HCT116 (cell line): ENCODE measurements around the gene RFX8. TPM values are rescaled to one million over a fixed set of nuclear protein-coding genes. Genes with fewer than 3 reads are reported as not detected.

Experiments
- ATAC-seq: fragments of 200-7000 bp; cut with Tn5 transposase; 2 replicates; pipeline ENCODE4 v1.9.1; 2020; ENCODE audit warnings: mild to moderate bottlenecking, moderate library complexity
- BruUV-seq: library from RNA; stranded (reverse); fragments of 400-500 nt; replicated peaks from 2 replicates; lab custom pipeline; 2021; lab: Mats Ljungman, UMichigan
- CTCF ChIA-PET: fragments of 300-600 bp; sonication (Branson Sonifier 250); formaldehyde crosslinking; loops from one replicate; lab custom pipeline; 2021; ENCODE audit warnings: antibody characterized with exemption; lab: Charles Lee
- POLR2A ChIA-PET: fragments of 300-600, 350-600 bp; sonication (Branson Sonifier 250); formaldehyde crosslinking; loops from one replicate; lab custom pipeline; 2021; ENCODE audit warnings: antibody characterized with exemption; lab: Charles Lee
- RAD21 ChIA-PET, 2 experiments: fragments of 300-600 bp; sonication (Branson Sonifier 250); formaldehyde crosslinking; loops; one replicate each; lab custom pipeline; 2023; ENCODE audit warnings: low total read pairs in 2 of 2; ENCODE audit not compliant: uncharacterized antibody in 2 of 2, unreplicated experiment in 2 of 2, low non-redundant PET in 1 of 2; lab: Charles Lee
- DNase-seq: peaks from one replicate; pipeline ENCODE4 v3.0.0-alpha.2; 2010; ENCODE audit warnings: low read depth, low spot score
- H2AFZ ChIP-seq: fragments of 200-600 bp; shearing (Covaris generic), sonication (generic); 2 replicates; pipeline ENCODE4 v1.6.1; 2017; ENCODE audit warnings: low read depth, mixed run types, mixed read lengths, antibody characterized with exemption, low read length; ENCODE audit not compliant: poor library complexity, severe bottlenecking
- H3K27ac ChIP-seq: 2 replicates; pipeline ENCODE4 v1.5.1; 2012; ENCODE audit warnings: low read depth, low read length
- H3K27me3 ChIP-seq: fragments of 200-600 bp; sonication (generic); 2 replicates; pipeline ENCODE4 v1.6.1; 2016; ENCODE audit warnings: mixed run types, low read length, mixed read lengths; ENCODE audit not compliant: insufficient read depth
- H3K36me3 ChIP-seq, 2 experiments: fragments of 200-500 bp in 1 of 2; fragments of 200-600 bp in 1 of 2; sonication (Bioruptor generic) in 1 of 2; sonication (generic) in 1 of 2; 2 replicates each; pipeline versions ENCODE4 v1.5.1 to v1.6.1; 2014 to 2016; ENCODE audit warnings: low read length in 2 of 2, inconsistent platforms in 1 of 2, mixed read lengths in 1 of 2, mixed run types in 1 of 2; ENCODE audit not compliant: insufficient read depth in 2 of 2, control insufficient read depth in 1 of 2
- H3K4me1 ChIP-seq, 2 experiments: fragments of 200-600 bp in 1 of 2; sonication (generic) in 1 of 2; 2 replicates each; pipeline versions ENCODE4 v1.5.1 to v1.6.1; 2012 to 2017; ENCODE audit warnings: low read length in 2 of 2, inconsistent platforms in 1 of 2, mild to moderate bottlenecking in 1 of 2, mixed read lengths in 1 of 2, mixed run types in 1 of 2, moderate library complexity in 1 of 2; ENCODE audit not compliant: insufficient read depth in 2 of 2, control insufficient read depth in 1 of 2
- H3K4me2 ChIP-seq: fragments of 200-600 bp; sonication (generic); 2 replicates; pipeline ENCODE4 v1.6.1; 2017; ENCODE audit warnings: mixed run types, low read length, mixed read lengths
- H3K4me3 ChIP-seq, 2 experiments: fragments of 200-600 bp in 1 of 2; sonication (generic) in 1 of 2; replicated peaks in 1 of 2; 2 replicates each; pipeline ENCODE4 v1.5.1; 2011 to 2016; ENCODE audit warnings: low read length in 2 of 2, control low read depth in 1 of 2, low read depth in 1 of 2, mild to moderate bottlenecking in 1 of 2, mixed read lengths in 1 of 2, mixed run types in 1 of 2
- H3K79me2 ChIP-seq: fragments of 200-600 bp; sonication (generic); 2 replicates; pipeline ENCODE4 v1.6.1; 2017; ENCODE audit warnings: mild to moderate bottlenecking, mixed run types, low read length, moderate library complexity, mixed read lengths; ENCODE audit not compliant: insufficient read depth
- H3K9ac ChIP-seq: fragments of 200-600 bp; sonication (generic); 2 replicates; pipeline ENCODE4 v1.6.1; 2016; ENCODE audit warnings: low read length, mixed read lengths
- H3K9me2 ChIP-seq: fragments of 200-600 bp; sonication (generic), shearing (Covaris generic); 2 replicates; pipeline ENCODE4 v1.6.1; 2017; ENCODE audit warnings: mixed run types, mild to moderate bottlenecking, moderate library complexity; ENCODE audit not compliant: insufficient read depth
- H3K9me3 ChIP-seq, 2 experiments: fragments of 200-500 bp in 1 of 2; fragments of 200-600 bp in 1 of 2; sonication (Bioruptor generic) in 1 of 2; sonication (generic) in 1 of 2; 2 replicates each; pipeline ENCODE4 v1.6.1; 2014 to 2017; ENCODE audit warnings: low read length in 2 of 2, mixed read lengths in 2 of 2, inconsistent platforms in 1 of 2, low read depth in 1 of 2, mild to moderate bottlenecking in 1 of 2, mixed run types in 1 of 2, moderate library complexity in 1 of 2; ENCODE audit not compliant: control insufficient read depth in 1 of 2, insufficient read depth in 1 of 2
- H4K20me1 ChIP-seq: fragments of 200-600 bp; sonication (generic), shearing (Covaris generic); 2 replicates; pipeline ENCODE4 v1.6.1; 2017; ENCODE audit warnings: mixed run types, mild to moderate bottlenecking, moderate library complexity; ENCODE audit not compliant: insufficient read depth
- ATF3 ChIP-seq: IDR thresholded peaks from 2 replicates; pipeline ENCODE4 v1.6.1; 2012
- CBX3 ChIP-seq: IDR thresholded peaks from 2 replicates; pipeline ENCODE4 v1.6.1; 2012; ENCODE audit warnings: low read depth
- CEBPB ChIP-seq: IDR thresholded peaks from 2 replicates; pipeline ENCODE4 v1.6.1; 2012; ENCODE audit warnings: low read depth
- EGR1 ChIP-seq: IDR thresholded peaks from 2 replicates; pipeline ENCODE4 v1.6.1; 2012; ENCODE audit warnings: low read depth
- ELF1 ChIP-seq: IDR thresholded peaks from 2 replicates; pipeline ENCODE4 v1.6.1; 2012; ENCODE audit warnings: low read depth, borderline replicate concordance
- EZH2 ChIP-seq: fragments of 200-600 bp; sonication (generic); IDR thresholded peaks from 2 replicates; pipeline ENCODE4 v1.6.1; 2017; ENCODE audit warnings: antibody characterized with exemption, mixed run types
- FOSL1 ChIP-seq: IDR thresholded peaks from 2 replicates; pipeline ENCODE4 v1.6.1; 2012; ENCODE audit warnings: low read depth
- RAD21 ChIP-seq: IDR thresholded peaks from 2 replicates; pipeline ENCODE4 v1.6.1; 2012; ENCODE audit warnings: low read depth, mild to moderate bottlenecking
- SIN3A ChIP-seq: IDR thresholded peaks from 2 replicates; pipeline ENCODE4 v1.6.1; 2012; ENCODE audit warnings: low read depth
- SP1 ChIP-seq: IDR thresholded peaks from 2 replicates; pipeline ENCODE4 v1.6.1; 2012; ENCODE audit warnings: low read depth
- YY1 ChIP-seq: IDR thresholded peaks from 2 replicates; pipeline ENCODE4 v1.6.1; 2011; ENCODE audit warnings: low read length, low read depth, moderate library complexity, mild to moderate bottlenecking; ENCODE audit not compliant: insufficient replicate concordance; ENCODE audit errors: extremely low read depth
- ZFX ChIP-seq: fragments of 450-650 bp; IDR thresholded peaks from 2 replicates; pipeline ENCODE4 v1.6.1; 2017
- ZNF274 ChIP-seq: fragments of 200-500 bp; sonication (Bioruptor generic); IDR thresholded peaks from 2 replicates; pipeline ENCODE4 v1.6.1; 2014; ENCODE audit warnings: mild to moderate bottlenecking, low read depth, low read length, inconsistent platforms
- intact Hi-C: fragments of 100-400 bp; cut with micrococcal nuclease; formaldehyde crosslinking; loops from 2 replicates; pipeline ENCODE4 v1.10.0; 2022
- total RNA-seq: library from RNA; stranded (reverse); gene quantifications from one replicate; pipeline ENCODE4 v1.2.1, GENCODE V29; 2021; ENCODE audit not compliant: unreplicated experiment
- TF ChIP-seq, protein P1 (sequence below): IDR thresholded peaks from 2 replicates; pipeline ENCODE4 v1.6.1; 2012
- TF ChIP-seq, protein P2 (sequence below), 3 experiments: fragments of 200-600 bp in 1 of 3; sonication (generic) in 1 of 3; IDR thresholded peaks in 2 of 3; conservative IDR thresholded peaks in 1 of 3; 2 replicates each; pipeline ENCODE4 v1.5.1; 2012 to 2017; ENCODE audit warnings: low read depth in 2 of 3, low read length in 2 of 3, antibody characterized with exemption in 1 of 3, borderline replicate concordance in 1 of 3, control low read depth in 1 of 3, mild to moderate bottlenecking in 1 of 3, mixed read lengths in 1 of 3, mixed run types in 1 of 3, moderate library complexity in 1 of 3; ENCODE audit not compliant: insufficient read depth in 1 of 3
- TF ChIP-seq, protein P3 (sequence below): IDR thresholded peaks from 2 replicates; pipeline ENCODE4 v1.6.1; 2011; ENCODE audit warnings: mild to moderate bottlenecking, low read length, moderate library complexity; ENCODE audit not compliant: insufficient replicate concordance; ENCODE audit errors: extremely low read depth

The RFX8 gene
- total RNA-seq, 1 experiment from 2014 or later, result not detected

GRCh38 chr2:101400506-101401325, 74.2 kb downstream of the RFX8 start:
- H3K36me3 ChIP-seq, result no peaks in the 10 kb centered on the region
- RAD21 ChIA-PET, result no interaction called here
- no peaks in the 10 kb centered on the region for H4K20me1 ChIP-seq
- no peaks in the 10 kb centered on the region for H3K27me3 ChIP-seq
- POLR2A ChIA-PET, result no interaction called here
- no peak overlapping the region for H3K4me2 ChIP-seq
- no peaks in the 10 kb centered on the region for H3K9me2 ChIP-seq
- peaks cover 0 to 6% of the 10 kb centered on the region in 2 experiments; a peak in 1 of 4 replicates for H3K4me1 ChIP-seq
- H3K79me2 ChIP-seq, result no peaks in the 10 kb centered on the region
- ATAC-seq (no peak), DNase-seq (no peak)
- no peaks in the 10 kb centered on the region for H3K9me3 ChIP-seq
- H3K9ac ChIP-seq, result no peak overlapping the region
- CTCF ChIA-PET, result no interaction called here
- intact Hi-C loops, result no loop called here
- H2AFZ ChIP-seq, result no peak overlapping the region
- BruUV-seq, result no TSS peak
- no peak overlapping the region for H3K27ac ChIP-seq
- no peak for TF ChIP-seq SP1
- H3K4me3 ChIP-seq, result no peak overlapping the region

- no peaks in the 10 kb centered on the region for H3K9me2 ChIP-seq
- H3K9me3 ChIP-seq, result no peaks in the 10 kb centered on the region
- no peak overlapping the region for H3K27ac ChIP-seq
- no peak overlapping the region for H3K4me2 ChIP-seq
- H3K27me3 ChIP-seq, result no peaks in the 10 kb centered on the region
- DNase-seq, result no peak
- H2AFZ ChIP-seq, result no peak overlapping the region
- ATAC-seq, result no peak
- no peak overlapping the region for H3K4me3 ChIP-seq
- H4K20me1 ChIP-seq, result no peaks in the 10 kb centered on the region
- no TSS peak for BruUV-seq
- ChIA-PET RAD21 (no interaction called here), POLR2A (no interaction called here), CTCF (interaction anchor here (1.3 kb wide), 1 partner anchor 58 kb away, joined by 3 read pairs; no protein-coding TSS in a partner anchor)
- H3K79me2 ChIP-seq, result no peaks in the 10 kb centered on the region
- H3K4me1 ChIP-seq, result peaks cover 0 to 6% of the 10 kb centered on the region in 2 experiments; a peak in 1 of 4 replicates
- H3K36me3 ChIP-seq, result no peaks in the 10 kb centered on the region
- intact Hi-C loops, result no loop called here
- H3K9ac ChIP-seq, result no peak overlapping the region
- no peak; the same call in 1 of the 2 replicates for TF ChIP-seq FOSL1
- TF ChIP-seq ATF3, result no peak
- TF ChIP-seq SIN3A, result no peak
- TF ChIP-seq ZFX, result no peak
- TF ChIP-seq SP1, result no peak
- TF ChIP-seq CEBPB, result no peak
- TF ChIP-seq ELF1, result no peak
- TF ChIP-seq, protein P1, sequence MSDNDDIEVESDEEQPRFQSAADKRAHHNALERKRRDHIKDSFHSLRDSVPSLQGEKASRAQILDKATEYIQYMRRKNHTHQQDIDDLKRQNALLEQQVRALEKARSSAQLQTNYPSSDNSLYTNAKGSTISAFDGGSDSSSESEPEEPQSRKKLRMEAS, result no peak
- TF ChIP-seq, protein P2, sequence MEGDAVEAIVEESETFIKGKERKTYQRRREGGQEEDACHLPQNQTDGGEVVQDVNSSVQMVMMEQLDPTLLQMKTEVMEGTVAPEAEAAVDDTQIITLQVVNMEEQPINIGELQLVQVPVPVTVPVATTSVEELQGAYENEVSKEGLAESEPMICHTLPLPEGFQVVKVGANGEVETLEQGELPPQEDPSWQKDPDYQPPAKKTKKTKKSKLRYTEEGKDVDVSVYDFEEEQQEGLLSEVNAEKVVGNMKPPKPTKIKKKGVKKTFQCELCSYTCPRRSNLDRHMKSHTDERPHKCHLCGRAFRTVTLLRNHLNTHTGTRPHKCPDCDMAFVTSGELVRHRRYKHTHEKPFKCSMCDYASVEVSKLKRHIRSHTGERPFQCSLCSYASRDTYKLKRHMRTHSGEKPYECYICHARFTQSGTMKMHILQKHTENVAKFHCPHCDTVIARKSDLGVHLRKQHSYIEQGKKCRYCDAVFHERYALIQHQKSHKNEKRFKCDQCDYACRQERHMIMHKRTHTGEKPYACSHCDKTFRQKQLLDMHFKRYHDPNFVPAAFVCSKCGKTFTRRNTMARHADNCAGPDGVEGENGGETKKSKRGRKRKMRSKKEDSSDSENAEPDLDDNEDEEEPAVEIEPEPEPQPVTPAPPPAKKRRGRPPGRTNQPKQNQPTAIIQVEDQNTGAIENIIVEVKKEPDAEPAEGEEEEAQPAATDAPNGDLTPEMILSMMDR (IDR thresholded peaks at IDR 0.05 in 2 of 3, conservative IDR thresholded peaks at IDR 0.05 in 1 of 3; ENCODE audit: borderline replicate concordance in 1 of 3, insufficient read depth in 1 of 3, low read depth in 2 of 3, low read length in 2 of 3), result no peak
- TF ChIP-seq YY1, result no peak
- TF ChIP-seq ZNF274, result no peak
- no peak for TF ChIP-seq EGR1
- TF ChIP-seq CBX3, result no peak
- TF ChIP-seq, protein P3, sequence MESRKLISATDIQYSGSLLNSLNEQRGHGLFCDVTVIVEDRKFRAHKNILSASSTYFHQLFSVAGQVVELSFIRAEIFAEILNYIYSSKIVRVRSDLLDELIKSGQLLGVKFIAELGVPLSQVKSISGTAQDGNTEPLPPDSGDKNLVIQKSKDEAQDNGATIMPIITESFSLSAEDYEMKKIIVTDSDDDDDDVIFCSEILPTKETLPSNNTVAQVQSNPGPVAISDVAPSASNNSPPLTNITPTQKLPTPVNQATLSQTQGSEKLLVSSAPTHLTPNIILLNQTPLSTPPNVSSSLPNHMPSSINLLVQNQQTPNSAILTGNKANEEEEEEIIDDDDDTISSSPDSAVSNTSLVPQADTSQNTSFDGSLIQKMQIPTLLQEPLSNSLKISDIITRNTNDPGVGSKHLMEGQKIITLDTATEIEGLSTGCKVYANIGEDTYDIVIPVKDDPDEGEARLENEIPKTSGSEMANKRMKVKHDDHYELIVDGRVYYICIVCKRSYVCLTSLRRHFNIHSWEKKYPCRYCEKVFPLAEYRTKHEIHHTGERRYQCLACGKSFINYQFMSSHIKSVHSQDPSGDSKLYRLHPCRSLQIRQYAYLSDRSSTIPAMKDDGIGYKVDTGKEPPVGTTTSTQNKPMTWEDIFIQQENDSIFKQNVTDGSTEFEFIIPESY, result no peak
- TF ChIP-seq RAD21, result no peak
- no peak for TF ChIP-seq EZH2
Measured at GRCh38 chr2:101400048-101400447, 74.9 kb downstream of the RFX8 start.
